GM23338 (cell line): ENCODE results near the gene SLC25A13.

Experiments
- CREB1 ChIP-seq: fragments of 250-450 bp; sonication (Bioruptor Pico); IDR thresholded peaks from 2 replicates; pipeline ENCODE4 v1.5.0; 2020; ENCODE audit warnings: low read depth, mild to moderate bottlenecking, moderate library complexity
- EZH2 ChIP-seq: fragments of 200-600 bp; sonication (generic); IDR thresholded peaks from one replicate; pipeline ENCODE4 v1.8.0; 2017; ENCODE audit warnings: antibody characterized with exemption, mild to moderate bottlenecking, low read depth; ENCODE audit not compliant: unreplicated experiment
- EZH2phosphoT487 ChIP-seq: fragments of 200-600 bp; sonication (generic); IDR thresholded peaks from one replicate; pipeline ENCODE4 v1.8.1; 2018; ENCODE audit warnings: antibody characterized with exemption; ENCODE audit not compliant: unreplicated experiment
- POLR2AphosphoS5 ChIP-seq: IDR thresholded peaks from 2 replicates; pipeline ENCODE4 v1.6.1; 2016; ENCODE audit warnings: antibody characterized with exemption, low read depth
- TF ChIP-seq, protein P1 (sequence below), 2 experiments: fragments of 200-600 bp in 1 of 2; sonication (generic) in 1 of 2; conservative IDR thresholded peaks; 2 replicates each; pipeline versions ENCODE4 v1.5.1 to v1.6.1; 2016 to 2017; ENCODE audit warnings: antibody characterized with exemption in 2 of 2, low read depth in 2 of 2, mild to moderate bottlenecking in 2 of 2, moderate library complexity in 1 of 2
- TF ChIP-seq, protein P2 (sequence below): IDR thresholded peaks from one replicate; pipeline ENCODE4 v1.6.1; 2018; ENCODE audit warnings: antibody characterized with exemption; ENCODE audit not compliant: unreplicated experiment
- TF ChIP-seq, protein P3 (sequence below): IDR thresholded peaks from 2 replicates; pipeline ENCODE4 v1.6.1; 2016; ENCODE audit warnings: antibody characterized with exemption

DNA sequence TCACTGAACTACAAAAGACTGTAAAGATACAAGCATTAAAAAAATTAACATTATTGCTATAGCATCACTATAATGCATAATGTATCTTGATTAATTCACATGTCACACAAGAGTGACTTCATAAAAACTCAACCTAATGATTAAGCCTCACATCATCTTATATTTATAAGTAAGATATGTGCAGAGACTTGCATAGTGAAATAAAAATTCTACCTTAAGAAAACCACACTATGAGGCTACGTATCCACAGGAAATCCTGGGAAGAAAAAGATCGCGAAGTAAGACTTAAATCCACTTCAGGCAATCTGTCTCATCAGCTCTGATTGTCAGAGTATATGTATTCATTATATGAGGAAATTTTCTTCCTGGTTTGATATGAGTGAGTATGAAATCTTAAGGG, 160.0 kb downstream of the SLC25A13 start:
- TF ChIP-seq EZH2 (no peak), EZH2phosphoT487 (no peak), POLR2AphosphoS5 (no peak), CREB1 (CRISPR knock-in tag) (no peak)
- TF ChIP-seq, protein P1, sequence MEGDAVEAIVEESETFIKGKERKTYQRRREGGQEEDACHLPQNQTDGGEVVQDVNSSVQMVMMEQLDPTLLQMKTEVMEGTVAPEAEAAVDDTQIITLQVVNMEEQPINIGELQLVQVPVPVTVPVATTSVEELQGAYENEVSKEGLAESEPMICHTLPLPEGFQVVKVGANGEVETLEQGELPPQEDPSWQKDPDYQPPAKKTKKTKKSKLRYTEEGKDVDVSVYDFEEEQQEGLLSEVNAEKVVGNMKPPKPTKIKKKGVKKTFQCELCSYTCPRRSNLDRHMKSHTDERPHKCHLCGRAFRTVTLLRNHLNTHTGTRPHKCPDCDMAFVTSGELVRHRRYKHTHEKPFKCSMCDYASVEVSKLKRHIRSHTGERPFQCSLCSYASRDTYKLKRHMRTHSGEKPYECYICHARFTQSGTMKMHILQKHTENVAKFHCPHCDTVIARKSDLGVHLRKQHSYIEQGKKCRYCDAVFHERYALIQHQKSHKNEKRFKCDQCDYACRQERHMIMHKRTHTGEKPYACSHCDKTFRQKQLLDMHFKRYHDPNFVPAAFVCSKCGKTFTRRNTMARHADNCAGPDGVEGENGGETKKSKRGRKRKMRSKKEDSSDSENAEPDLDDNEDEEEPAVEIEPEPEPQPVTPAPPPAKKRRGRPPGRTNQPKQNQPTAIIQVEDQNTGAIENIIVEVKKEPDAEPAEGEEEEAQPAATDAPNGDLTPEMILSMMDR (conservative IDR thresholded peaks at IDR 0.05; ENCODE audit: low read depth in 2 of 2): no peak
- TF ChIP-seq, protein P2, sequence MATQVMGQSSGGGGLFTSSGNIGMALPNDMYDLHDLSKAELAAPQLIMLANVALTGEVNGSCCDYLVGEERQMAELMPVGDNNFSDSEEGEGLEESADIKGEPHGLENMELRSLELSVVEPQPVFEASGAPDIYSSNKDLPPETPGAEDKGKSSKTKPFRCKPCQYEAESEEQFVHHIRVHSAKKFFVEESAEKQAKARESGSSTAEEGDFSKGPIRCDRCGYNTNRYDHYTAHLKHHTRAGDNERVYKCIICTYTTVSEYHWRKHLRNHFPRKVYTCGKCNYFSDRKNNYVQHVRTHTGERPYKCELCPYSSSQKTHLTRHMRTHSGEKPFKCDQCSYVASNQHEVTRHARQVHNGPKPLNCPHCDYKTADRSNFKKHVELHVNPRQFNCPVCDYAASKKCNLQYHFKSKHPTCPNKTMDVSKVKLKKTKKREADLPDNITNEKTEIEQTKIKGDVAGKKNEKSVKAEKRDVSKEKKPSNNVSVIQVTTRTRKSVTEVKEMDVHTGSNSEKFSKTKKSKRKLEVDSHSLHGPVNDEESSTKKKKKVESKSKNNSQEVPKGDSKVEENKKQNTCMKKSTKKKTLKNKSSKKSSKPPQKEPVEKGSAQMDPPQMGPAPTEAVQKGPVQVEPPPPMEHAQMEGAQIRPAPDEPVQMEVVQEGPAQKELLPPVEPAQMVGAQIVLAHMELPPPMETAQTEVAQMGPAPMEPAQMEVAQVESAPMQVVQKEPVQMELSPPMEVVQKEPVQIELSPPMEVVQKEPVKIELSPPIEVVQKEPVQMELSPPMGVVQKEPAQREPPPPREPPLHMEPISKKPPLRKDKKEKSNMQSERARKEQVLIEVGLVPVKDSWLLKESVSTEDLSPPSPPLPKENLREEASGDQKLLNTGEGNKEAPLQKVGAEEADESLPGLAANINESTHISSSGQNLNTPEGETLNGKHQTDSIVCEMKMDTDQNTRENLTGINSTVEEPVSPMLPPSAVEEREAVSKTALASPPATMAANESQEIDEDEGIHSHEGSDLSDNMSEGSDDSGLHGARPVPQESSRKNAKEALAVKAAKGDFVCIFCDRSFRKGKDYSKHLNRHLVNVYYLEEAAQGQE: no peak
- TF ChIP-seq, protein P3, sequence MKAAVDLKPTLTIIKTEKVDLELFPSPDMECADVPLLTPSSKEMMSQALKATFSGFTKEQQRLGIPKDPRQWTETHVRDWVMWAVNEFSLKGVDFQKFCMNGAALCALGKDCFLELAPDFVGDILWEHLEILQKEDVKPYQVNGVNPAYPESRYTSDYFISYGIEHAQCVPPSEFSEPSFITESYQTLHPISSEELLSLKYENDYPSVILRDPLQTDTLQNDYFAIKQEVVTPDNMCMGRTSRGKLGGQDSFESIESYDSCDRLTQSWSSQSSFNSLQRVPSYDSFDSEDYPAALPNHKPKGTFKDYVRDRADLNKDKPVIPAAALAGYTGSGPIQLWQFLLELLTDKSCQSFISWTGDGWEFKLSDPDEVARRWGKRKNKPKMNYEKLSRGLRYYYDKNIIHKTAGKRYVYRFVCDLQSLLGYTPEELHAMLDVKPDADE: no peak
